H9 (cell line): ENCODE results near the gene ASH1L. TPM values are rescaled to one million over a fixed set of nuclear protein-coding genes. Genes with fewer than 3 reads are reported as not detected.

ENCODE experiments used
- DNase-seq: peaks from one replicate; pipeline ENCODE4 v3.0.0-alpha.2; 2017
- H2AFZ ChIP-seq: one replicate; pipeline ENCODE4 v1.6.1; 2013; ENCODE audit warnings: mild to moderate bottlenecking, low read length, control low read depth, moderate library complexity
- H2AK5ac ChIP-seq: 2 replicates; pipeline ENCODE4 v1.6.1; 2013; ENCODE audit warnings: low read length, control low read depth, mixed read lengths; ENCODE audit not compliant: insufficient read length
- H2BK120ac ChIP-seq: one replicate; pipeline ENCODE4 v1.6.1; 2013; ENCODE audit warnings: low read depth, mild to moderate bottlenecking, low read length, control low read depth, inconsistent platforms; ENCODE audit not compliant: poor library complexity, severe bottlenecking
- H2BK12ac ChIP-seq: 2 replicates; pipeline ENCODE4 v1.6.1; 2013; ENCODE audit warnings: low read length, control low read depth, mixed read lengths, low read depth; ENCODE audit not compliant: insufficient read length
- H2BK15ac ChIP-seq: 2 replicates; pipeline ENCODE4 v1.6.1; 2013; ENCODE audit warnings: low read depth, low read length, control low read depth
- H2BK20ac ChIP-seq: one replicate; pipeline ENCODE4 v1.6.1; 2013; ENCODE audit warnings: low read depth, mild to moderate bottlenecking, low read length, control low read depth, inconsistent platforms; ENCODE audit not compliant: poor library complexity, severe bottlenecking
- H2BK5ac ChIP-seq: 2 replicates; pipeline ENCODE4 v1.6.1; 2013; ENCODE audit warnings: low read length, control low read depth, mixed read lengths; ENCODE audit not compliant: insufficient read length
- H3K14ac ChIP-seq: 2 replicates; pipeline ENCODE4 v1.6.1; 2013; ENCODE audit warnings: low read length, control low read depth; ENCODE audit not compliant: insufficient read depth
- H3K18ac ChIP-seq: 2 replicates; pipeline ENCODE4 v1.6.1; 2013; ENCODE audit warnings: low read depth, mild to moderate bottlenecking, mixed read lengths, low read length, control low read depth; ENCODE audit not compliant: insufficient read length
- H3K23ac ChIP-seq: 2 replicates; pipeline ENCODE4 v1.6.1; 2013; ENCODE audit warnings: low read length, control low read depth, mixed read lengths, low read depth; ENCODE audit not compliant: insufficient read length
- H3K23me2 ChIP-seq: 2 replicates; pipeline ENCODE4 v1.6.1; 2013; ENCODE audit warnings: low read depth, mild to moderate bottlenecking, mixed read lengths, low read length, control low read depth; ENCODE audit not compliant: insufficient read length, poor library complexity, severe bottlenecking
- H3K27ac ChIP-seq: 2 replicates; pipeline ENCODE4 v1.5.1; 2013; ENCODE audit warnings: low read length, control low read depth, mixed read lengths, low read depth; ENCODE audit not compliant: insufficient read length
- H3K27me3 ChIP-seq: 2 replicates; pipeline ENCODE4 v1.6.1; 2013; ENCODE audit warnings: low read length, control low read depth, inconsistent platforms; ENCODE audit not compliant: insufficient read depth
- H3K4ac ChIP-seq: 2 replicates; pipeline ENCODE4 v1.6.1; 2013; ENCODE audit warnings: low read depth, mild to moderate bottlenecking, control low read depth, inconsistent platforms, low read length, moderate library complexity
- H3K4me1 ChIP-seq: 2 replicates; pipeline ENCODE4 v1.6.1; 2013; ENCODE audit warnings: low read length, control low read depth, inconsistent platforms; ENCODE audit not compliant: insufficient read depth
- H3K4me2 ChIP-seq: 2 replicates; pipeline ENCODE4 v1.6.1; 2013; ENCODE audit warnings: low read length, control low read depth, mixed read lengths; ENCODE audit not compliant: insufficient read length, insufficient read depth
- H3K56ac ChIP-seq: 2 replicates; pipeline ENCODE4 v1.6.1; 2013; ENCODE audit warnings: low read depth, mild to moderate bottlenecking, mixed read lengths, low read length, control low read depth; ENCODE audit not compliant: insufficient read length
- H3K79me1 ChIP-seq: 2 replicates; pipeline ENCODE4 v1.6.1; 2013; ENCODE audit warnings: low read depth, mild to moderate bottlenecking, moderate library complexity, low read length, control low read depth, inconsistent platforms; ENCODE audit not compliant: insufficient read depth, poor library complexity, severe bottlenecking
- H3K79me2 ChIP-seq: 2 replicates; pipeline ENCODE4 v1.6.1; 2013; ENCODE audit warnings: low read length, control low read depth, inconsistent platforms; ENCODE audit not compliant: insufficient read depth
- H3K9ac ChIP-seq: 2 replicates; pipeline ENCODE4 v1.6.1; 2013; ENCODE audit warnings: low read length, control low read depth, mixed read lengths; ENCODE audit not compliant: insufficient read length; ENCODE audit errors: extremely low read depth
- H3K9me3 ChIP-seq: one replicate; pipeline ENCODE4 v1.6.1; 2013; ENCODE audit warnings: low read depth, low read length, inconsistent platforms; ENCODE audit not compliant: control insufficient read depth
- H3T11ph ChIP-seq: one replicate; pipeline ENCODE4 v1.6.1; 2013; ENCODE audit warnings: mild to moderate bottlenecking, low read length, control low read depth, inconsistent platforms
- H4K20me1 ChIP-seq: one replicate; pipeline ENCODE4 v1.6.1; 2013; ENCODE audit not compliant: control insufficient read depth, insufficient read length, insufficient read depth
- H4K5ac ChIP-seq: 2 replicates; pipeline ENCODE4 v1.6.1; 2013; ENCODE audit warnings: low read depth, mild to moderate bottlenecking, mixed read lengths, low read length, control low read depth; ENCODE audit not compliant: insufficient read length
- H4K8ac ChIP-seq: replicated peaks from 2 replicates; pipeline ENCODE4 v1.6.1; 2013; ENCODE audit warnings: low read length, control low read depth, mixed read lengths, low read depth; ENCODE audit not compliant: insufficient read length
- H4K91ac ChIP-seq: 2 replicates; pipeline ENCODE4 v1.6.1; 2013; ENCODE audit warnings: low read depth, mild to moderate bottlenecking, moderate library complexity, mixed read lengths, low read length, control low read depth; ENCODE audit not compliant: insufficient read length
- H3K27ac Mint-ChIP-seq, 3 experiments: 2 replicates in 2 of 3; 3 replicates in 1 of 3; pipeline ENCODE4 v1.8.0; 2020 to 2021; ENCODE audit warnings: mixed read lengths in 3 of 3, mild to moderate bottlenecking in 1 of 3, moderate library complexity in 1 of 3
- H3K27me3 Mint-ChIP-seq: 2 replicates; pipeline ENCODE4 v1.8.0; 2021; ENCODE audit warnings: low read depth, mild to moderate bottlenecking, moderate library complexity, mixed read lengths
- H3K36me3 Mint-ChIP-seq, 3 experiments: 2 replicates in 2 of 3; 3 replicates in 1 of 3; pipeline ENCODE4 v1.8.0; 2020 to 2021; ENCODE audit warnings: low read depth in 3 of 3, mixed read lengths in 3 of 3; ENCODE audit not compliant: insufficient read depth in 1 of 3
- H3K4me1 Mint-ChIP-seq, 2 experiments: 2 replicates each; pipeline ENCODE4 v1.8.0; 2020; ENCODE audit warnings: mixed read lengths in 2 of 2
- H3K4me3 Mint-ChIP-seq, 2 experiments: 2 replicates in 1 of 2; 3 replicates in 1 of 2; pipeline ENCODE4 v1.8.0; 2020 to 2021; ENCODE audit warnings: mild to moderate bottlenecking in 2 of 2, mixed read lengths in 2 of 2, moderate library complexity in 1 of 2
- H3K9me3 Mint-ChIP-seq, 2 experiments: 2 replicates in 1 of 2; 3 replicates in 1 of 2; pipeline ENCODE4 v1.8.0; 2020; ENCODE audit warnings: mild to moderate bottlenecking in 2 of 2, mixed read lengths in 2 of 2, moderate library complexity in 1 of 2
- WGBS: extraction: QIAGEN DNeasy Blood & Tissue Kit; methylation state at CpG from one replicate; pipeline ENCODE4 v1.1.7; 2013; ENCODE audit warnings: missing lambda C conversion rate, low lambda C conversion rate, mixed read lengths; ENCODE audit not compliant: insufficient read length; ENCODE audit errors: extremely low coverage; 5-methylcytosine and 5-hydroxymethylcytosine counted together
- total RNA-seq: library from RNA; stranded (reverse); gene quantifications from 2 replicates; pipeline ENCODE4 v1.2.1, GENCODE V29; 2021
- TF ChIP-seq, protein P1 (sequence below): fragments of 200-600 bp; sonication (generic); conservative IDR thresholded peaks from 3 replicates; pipeline ENCODE4 v1.8.0; 2021; ENCODE audit warnings: antibody characterized with exemption, mild to moderate bottlenecking

The ASH1L gene
- total RNA-seq, 1 experiment from 2014 or later: 32.8 TPM

DNA sequence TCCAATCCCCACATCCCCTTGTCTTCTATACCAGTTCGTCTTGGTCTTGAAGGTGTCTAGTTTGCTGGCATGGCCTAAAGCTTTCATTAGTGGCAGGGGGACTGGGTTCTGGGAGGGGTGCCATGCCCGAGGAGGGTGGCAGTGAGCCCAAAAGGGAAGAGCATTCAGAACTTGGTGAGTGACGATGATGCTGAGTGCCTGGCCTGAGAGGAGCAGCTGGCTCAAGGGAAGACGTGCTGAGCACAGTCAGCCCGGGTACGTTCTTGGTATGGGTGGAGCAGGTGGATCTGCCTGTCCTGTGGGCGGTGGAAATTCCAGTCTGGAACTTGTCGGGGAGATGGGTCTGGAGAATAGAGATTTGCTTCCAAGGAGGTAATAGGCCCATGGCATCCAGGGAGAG, 249.3 kb downstream of the ASH1L start:
- Mint-ChIP-seq H3K36me3 (peaks cover 45 to 52% (median 51%) of the 10 kb centered on the region in 3 experiments; a peak in 6 of 7 replicates), H3K4me3 (no peak overlapping the region), H3K9me3 (no peaks in the 10 kb centered on the region), H3K27me3 (no peaks in the 10 kb centered on the region), H3K4me1 (peaks cover 10 to 24% of the 10 kb centered on the region in 2 experiments), H3K27ac (peak overlapping the region in 2 of 3 experiments; percentile 53 to 65; a peak in 3 of 7 replicates)
- Histone ChIP-seq H3K23ac (no peak overlapping the region), H2BK20ac (no peak overlapping the region), H2BK5ac (no peak overlapping the region), H3K27me3 (no peaks in the 10 kb centered on the region), H2AK5ac (no peak overlapping the region), H4K8ac (no peak overlapping the region), H2AFZ (no peak overlapping the region), H3K4ac (no peak overlapping the region), H3K4me2 (no peak overlapping the region), H3K14ac (no peak overlapping the region), H3K9ac (no peak overlapping the region), H2BK120ac (no peak overlapping the region), H3K79me1 (peaks cover 5% of the 10 kb centered on the region), H3K79me2 (peaks cover 10% of the 10 kb centered on the region; the same call in 1 of the 2 replicates), H3K18ac (no peak overlapping the region), H4K5ac (no peak overlapping the region), H4K91ac (no peak overlapping the region), H2BK15ac (no peak overlapping the region), H3T11ph (no peak overlapping the region), H3K4me1 (peaks cover 3% of the 10 kb centered on the region; the same call in 1 of the 2 replicates), H3K27ac (no peak overlapping the region), H3K56ac (no peak overlapping the region), H4K20me1 (no peaks in the 10 kb centered on the region), H2BK12ac (no peak overlapping the region), H3K9me3 (no peaks in the 10 kb centered on the region), H3K23me2 (peaks cover 10% of the 10 kb centered on the region)
- TF ChIP-seq, protein P1, sequence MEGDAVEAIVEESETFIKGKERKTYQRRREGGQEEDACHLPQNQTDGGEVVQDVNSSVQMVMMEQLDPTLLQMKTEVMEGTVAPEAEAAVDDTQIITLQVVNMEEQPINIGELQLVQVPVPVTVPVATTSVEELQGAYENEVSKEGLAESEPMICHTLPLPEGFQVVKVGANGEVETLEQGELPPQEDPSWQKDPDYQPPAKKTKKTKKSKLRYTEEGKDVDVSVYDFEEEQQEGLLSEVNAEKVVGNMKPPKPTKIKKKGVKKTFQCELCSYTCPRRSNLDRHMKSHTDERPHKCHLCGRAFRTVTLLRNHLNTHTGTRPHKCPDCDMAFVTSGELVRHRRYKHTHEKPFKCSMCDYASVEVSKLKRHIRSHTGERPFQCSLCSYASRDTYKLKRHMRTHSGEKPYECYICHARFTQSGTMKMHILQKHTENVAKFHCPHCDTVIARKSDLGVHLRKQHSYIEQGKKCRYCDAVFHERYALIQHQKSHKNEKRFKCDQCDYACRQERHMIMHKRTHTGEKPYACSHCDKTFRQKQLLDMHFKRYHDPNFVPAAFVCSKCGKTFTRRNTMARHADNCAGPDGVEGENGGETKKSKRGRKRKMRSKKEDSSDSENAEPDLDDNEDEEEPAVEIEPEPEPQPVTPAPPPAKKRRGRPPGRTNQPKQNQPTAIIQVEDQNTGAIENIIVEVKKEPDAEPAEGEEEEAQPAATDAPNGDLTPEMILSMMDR: no peak
- WGBS: no CpG with 5 or more reads among the region's 8 CpGs
- DNase-seq: no peak
